ENCODE data around the gene ADSL. TPM values are rescaled to one million over a fixed set of nuclear protein-coding genes. Genes with fewer than 3 reads are reported as not detected.

ADSL gene
- total and polyA plus RNA-seq, 4 donors, result 19.4 to 54.5 (median 39.8) TPM

DNA sequence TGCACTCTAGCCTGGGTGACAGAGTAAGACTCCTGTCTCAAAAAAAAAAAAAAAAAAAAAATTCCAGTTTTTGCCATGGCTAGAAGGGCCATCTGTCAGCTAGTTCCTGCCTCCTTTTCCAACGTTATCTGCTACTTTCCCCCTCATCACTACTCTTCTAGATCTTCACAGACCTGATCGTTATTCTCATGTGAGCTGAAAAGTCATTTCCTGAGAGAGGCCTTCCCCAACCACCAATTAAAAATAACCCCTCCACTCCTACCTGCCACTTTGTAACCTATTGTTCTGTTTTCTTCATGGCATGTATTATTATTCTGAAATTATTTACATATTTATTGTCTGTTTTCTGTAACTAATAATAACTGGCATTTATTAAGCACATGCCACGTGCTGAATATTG, 48.3 kb downstream of the ADSL start (continued):
- TF ChIP-seq, protein P1, sequence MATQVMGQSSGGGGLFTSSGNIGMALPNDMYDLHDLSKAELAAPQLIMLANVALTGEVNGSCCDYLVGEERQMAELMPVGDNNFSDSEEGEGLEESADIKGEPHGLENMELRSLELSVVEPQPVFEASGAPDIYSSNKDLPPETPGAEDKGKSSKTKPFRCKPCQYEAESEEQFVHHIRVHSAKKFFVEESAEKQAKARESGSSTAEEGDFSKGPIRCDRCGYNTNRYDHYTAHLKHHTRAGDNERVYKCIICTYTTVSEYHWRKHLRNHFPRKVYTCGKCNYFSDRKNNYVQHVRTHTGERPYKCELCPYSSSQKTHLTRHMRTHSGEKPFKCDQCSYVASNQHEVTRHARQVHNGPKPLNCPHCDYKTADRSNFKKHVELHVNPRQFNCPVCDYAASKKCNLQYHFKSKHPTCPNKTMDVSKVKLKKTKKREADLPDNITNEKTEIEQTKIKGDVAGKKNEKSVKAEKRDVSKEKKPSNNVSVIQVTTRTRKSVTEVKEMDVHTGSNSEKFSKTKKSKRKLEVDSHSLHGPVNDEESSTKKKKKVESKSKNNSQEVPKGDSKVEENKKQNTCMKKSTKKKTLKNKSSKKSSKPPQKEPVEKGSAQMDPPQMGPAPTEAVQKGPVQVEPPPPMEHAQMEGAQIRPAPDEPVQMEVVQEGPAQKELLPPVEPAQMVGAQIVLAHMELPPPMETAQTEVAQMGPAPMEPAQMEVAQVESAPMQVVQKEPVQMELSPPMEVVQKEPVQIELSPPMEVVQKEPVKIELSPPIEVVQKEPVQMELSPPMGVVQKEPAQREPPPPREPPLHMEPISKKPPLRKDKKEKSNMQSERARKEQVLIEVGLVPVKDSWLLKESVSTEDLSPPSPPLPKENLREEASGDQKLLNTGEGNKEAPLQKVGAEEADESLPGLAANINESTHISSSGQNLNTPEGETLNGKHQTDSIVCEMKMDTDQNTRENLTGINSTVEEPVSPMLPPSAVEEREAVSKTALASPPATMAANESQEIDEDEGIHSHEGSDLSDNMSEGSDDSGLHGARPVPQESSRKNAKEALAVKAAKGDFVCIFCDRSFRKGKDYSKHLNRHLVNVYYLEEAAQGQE (IDR thresholded peaks at IDR 0.05), result no peak
- TF ChIP-seq HNF4G (IDR thresholded peaks at IDR 0.05), result no peak
- TF ChIP-seq TAF1 (conservative IDR thresholded peaks at IDR 0.05), result no peak
- no peak for TF ChIP-seq FOXA1 (IDR thresholded peaks at IDR 0.05)

DNA sequence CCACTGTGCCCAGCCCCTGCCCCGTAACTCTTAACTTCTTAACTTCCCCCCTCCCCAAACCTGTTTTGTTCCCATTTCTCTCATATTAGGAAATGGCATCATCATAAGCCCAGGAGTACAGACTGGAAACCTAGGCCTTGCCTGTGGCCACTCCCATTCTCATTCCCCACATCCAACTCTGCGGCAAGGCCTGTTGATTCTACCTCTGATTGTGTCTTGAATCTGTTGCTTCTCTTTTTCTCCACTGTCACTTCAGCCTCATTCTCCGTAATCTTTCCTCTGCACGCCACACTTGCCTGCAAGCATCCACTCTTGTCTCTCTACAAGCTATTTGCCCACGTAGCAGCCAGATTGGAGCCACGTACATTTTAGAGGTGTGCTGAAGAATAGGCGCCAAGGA, 49.3 kb downstream of the ADSL start:
- Histone ChIP-seq H3K9me3 (ENCODE audit: control insufficient read depth in 4 of 4, low read length in 3 of 4) (no peaks in the 10 kb centered on the region), H3K27me3 (ENCODE audit: control insufficient read depth in 4 of 4, insufficient read depth in 4 of 4, low read length in 3 of 4) (no peaks in the 10 kb centered on the region), H3K9ac (ENCODE audit: low read depth in 1 of 2, low read length in 2 of 2) (no peak overlapping the region), H3K4me3 (ENCODE audit: low read depth in 1 of 3, low read length in 3 of 3) (no peak overlapping the region), H3K27ac (ENCODE audit: low read depth in 1 of 2, low read length in 2 of 2) (no peak overlapping the region), H3K4me1 (ENCODE audit: control insufficient read depth in 4 of 4, insufficient read depth in 4 of 4, low read length in 3 of 4) (no peaks in the 10 kb centered on the region), H3K36me3 (ENCODE audit: control insufficient read depth in 4 of 4, insufficient read depth in 3 of 4, low read depth in 1 of 4, low read length in 3 of 4) (peaks cover 0 to 3% (median under 1%) of the 10 kb centered on the region in 4 donors)
- TF ChIP-seq JUND (IDR thresholded peaks at IDR 0.05) (no peak), YY1 (IDR thresholded peaks at IDR 0.05) (no peak), HNF4A (conservative IDR thresholded peaks at IDR 0.05) (no peak), HNF4G (IDR thresholded peaks at IDR 0.05) (no peak), FOXA1 (IDR thresholded peaks at IDR 0.05) (no peak), MAX (IDR thresholded peaks at IDR 0.05) (no peak), GABPA (IDR thresholded peaks at IDR 0.05 in 1 of 2, conservative IDR thresholded peaks at IDR 0.05 in 1 of 2) (no peak)
- TF ChIP-seq, protein P2, sequence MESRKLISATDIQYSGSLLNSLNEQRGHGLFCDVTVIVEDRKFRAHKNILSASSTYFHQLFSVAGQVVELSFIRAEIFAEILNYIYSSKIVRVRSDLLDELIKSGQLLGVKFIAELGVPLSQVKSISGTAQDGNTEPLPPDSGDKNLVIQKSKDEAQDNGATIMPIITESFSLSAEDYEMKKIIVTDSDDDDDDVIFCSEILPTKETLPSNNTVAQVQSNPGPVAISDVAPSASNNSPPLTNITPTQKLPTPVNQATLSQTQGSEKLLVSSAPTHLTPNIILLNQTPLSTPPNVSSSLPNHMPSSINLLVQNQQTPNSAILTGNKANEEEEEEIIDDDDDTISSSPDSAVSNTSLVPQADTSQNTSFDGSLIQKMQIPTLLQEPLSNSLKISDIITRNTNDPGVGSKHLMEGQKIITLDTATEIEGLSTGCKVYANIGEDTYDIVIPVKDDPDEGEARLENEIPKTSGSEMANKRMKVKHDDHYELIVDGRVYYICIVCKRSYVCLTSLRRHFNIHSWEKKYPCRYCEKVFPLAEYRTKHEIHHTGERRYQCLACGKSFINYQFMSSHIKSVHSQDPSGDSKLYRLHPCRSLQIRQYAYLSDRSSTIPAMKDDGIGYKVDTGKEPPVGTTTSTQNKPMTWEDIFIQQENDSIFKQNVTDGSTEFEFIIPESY (IDR thresholded peaks at IDR 0.05), result no peak
- TF ChIP-seq, protein P3, sequence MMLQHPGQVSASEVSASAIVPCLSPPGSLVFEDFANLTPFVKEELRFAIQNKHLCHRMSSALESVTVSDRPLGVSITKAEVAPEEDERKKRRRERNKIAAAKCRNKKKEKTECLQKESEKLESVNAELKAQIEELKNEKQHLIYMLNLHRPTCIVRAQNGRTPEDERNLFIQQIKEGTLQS (IDR thresholded peaks at IDR 0.05), result no peak
- TF ChIP-seq, protein P4, sequence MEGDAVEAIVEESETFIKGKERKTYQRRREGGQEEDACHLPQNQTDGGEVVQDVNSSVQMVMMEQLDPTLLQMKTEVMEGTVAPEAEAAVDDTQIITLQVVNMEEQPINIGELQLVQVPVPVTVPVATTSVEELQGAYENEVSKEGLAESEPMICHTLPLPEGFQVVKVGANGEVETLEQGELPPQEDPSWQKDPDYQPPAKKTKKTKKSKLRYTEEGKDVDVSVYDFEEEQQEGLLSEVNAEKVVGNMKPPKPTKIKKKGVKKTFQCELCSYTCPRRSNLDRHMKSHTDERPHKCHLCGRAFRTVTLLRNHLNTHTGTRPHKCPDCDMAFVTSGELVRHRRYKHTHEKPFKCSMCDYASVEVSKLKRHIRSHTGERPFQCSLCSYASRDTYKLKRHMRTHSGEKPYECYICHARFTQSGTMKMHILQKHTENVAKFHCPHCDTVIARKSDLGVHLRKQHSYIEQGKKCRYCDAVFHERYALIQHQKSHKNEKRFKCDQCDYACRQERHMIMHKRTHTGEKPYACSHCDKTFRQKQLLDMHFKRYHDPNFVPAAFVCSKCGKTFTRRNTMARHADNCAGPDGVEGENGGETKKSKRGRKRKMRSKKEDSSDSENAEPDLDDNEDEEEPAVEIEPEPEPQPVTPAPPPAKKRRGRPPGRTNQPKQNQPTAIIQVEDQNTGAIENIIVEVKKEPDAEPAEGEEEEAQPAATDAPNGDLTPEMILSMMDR (IDR thresholded peaks at IDR 0.05; ENCODE audit: low read depth, low read length, missing input control), result no peak
- TF ChIP-seq, protein P1 (IDR thresholded peaks at IDR 0.05), result no peak
- 97% methylated on average over 7 of the region's 7 CpGs for WGBS
- no peak for DNase-seq (ENCODE audit: low spot score)

All from liver (tissue), 9 donors.